OCI-LY7 (cell line): ENCODE measurements around the gene NDUFA6. TPM values are rescaled to one million over a fixed set of nuclear protein-coding genes. Genes with fewer than 3 reads are reported as not detected.
"Not testable (repeated sequence)": the region's sequence is repeated elsewhere in the genome, so short reads cannot be mapped to it uniquely, and the experiment has no call there.

Experiments used
- BruUV-seq: library from RNA; stranded (reverse); fragments of 400-500 nt; replicated peaks from 2 replicates; lab custom pipeline; 2021; lab: Mats Ljungman, UMichigan
- CTCF ChIA-PET: fragments of 300-600 bp; sonication (Branson Sonifier 250); formaldehyde crosslinking; loops from one replicate; lab custom pipeline; 2022; ENCODE audit warnings: antibody characterized with exemption; ENCODE audit not compliant: unreplicated experiment; lab: Charles Lee
- POLR2A ChIA-PET: fragments of 300-600 bp; sonication (Branson Sonifier 250); formaldehyde crosslinking; loops from one replicate; lab custom pipeline; 2022; ENCODE audit warnings: antibody characterized with exemption; lab: Charles Lee
- DNase-seq: peaks from one replicate; pipeline ENCODE4 v3.0.0-alpha.2; 2015; ENCODE audit warnings: low spot score
- H2AFZ ChIP-seq: fragments of 200-600 bp; sonication (generic), shearing (Covaris generic); 2 replicates; pipeline ENCODE4 v1.6.1; 2014; ENCODE audit warnings: mild to moderate bottlenecking, antibody characterized with exemption, low read length, moderate library complexity
- H3K27ac ChIP-seq: fragments of 200-600 bp; sonication (generic); 2 replicates; pipeline ENCODE4 v1.5.1; 2014; ENCODE audit warnings: mixed run types, low read depth, mild to moderate bottlenecking, moderate library complexity, low read length, inconsistent platforms; ENCODE audit not compliant: poor library complexity, severe bottlenecking
- H3K36me3 ChIP-seq: fragments of 200-600 bp; sonication (generic); 2 replicates; pipeline ENCODE4 v1.6.1; 2014; ENCODE audit warnings: mild to moderate bottlenecking, antibody characterized with exemption, low read length, moderate library complexity, mixed read lengths; ENCODE audit not compliant: insufficient read depth
- H3K4me1 ChIP-seq: fragments of 200-600 bp; sonication (generic); 2 replicates; pipeline ENCODE4 v1.5.1; 2014; ENCODE audit warnings: mild to moderate bottlenecking, low read length; ENCODE audit not compliant: insufficient read depth, poor library complexity, severe bottlenecking
- H3K4me2 ChIP-seq: fragments of 200-600 bp; sonication (generic); 2 replicates; pipeline ENCODE4 v1.6.1; 2014; ENCODE audit warnings: mild to moderate bottlenecking, low read length
- H3K4me3 ChIP-seq: fragments of 200-600 bp; sonication (generic); 2 replicates; pipeline ENCODE4 v1.5.1; 2014; ENCODE audit warnings: mild to moderate bottlenecking, low read depth, low read length; ENCODE audit not compliant: poor library complexity, severe bottlenecking
- H3K79me2 ChIP-seq: fragments of 200-600 bp; sonication (generic); 2 replicates; pipeline ENCODE4 v1.6.1; 2016; ENCODE audit warnings: low read depth, mild to moderate bottlenecking, low read length, moderate library complexity, mixed read lengths; ENCODE audit not compliant: insufficient read depth
- H3K9me2 ChIP-seq: fragments of 200-600 bp; sonication (generic); 2 replicates; pipeline ENCODE4 v1.6.1; 2016; ENCODE audit warnings: mild to moderate bottlenecking, low read length, mixed read lengths; ENCODE audit not compliant: insufficient read depth
- H3K9me3 ChIP-seq: fragments of 200-600 bp; sonication (generic); 2 replicates; pipeline ENCODE4 v1.6.1; 2014; ENCODE audit warnings: mild to moderate bottlenecking, mixed run types, low read length, mixed read lengths
- H4K20me1 ChIP-seq: fragments of 200-600 bp; sonication (generic); 2 replicates; pipeline ENCODE4 v1.6.1; 2014; ENCODE audit warnings: mild to moderate bottlenecking, antibody characterized with exemption, low read length, moderate library complexity, mixed read lengths; ENCODE audit not compliant: insufficient read depth
- EZH2phosphoT487 ChIP-seq: fragments of 200-600 bp; sonication (generic); IDR thresholded peaks from 2 replicates; pipeline ENCODE4 v1.6.1; 2018; ENCODE audit warnings: low read depth, borderline replicate concordance, mild to moderate bottlenecking, mixed run types, antibody characterized with exemption, low read length, moderate library complexity, mixed read lengths
- intact Hi-C: fragments of 100-400 bp; cut with micrococcal nuclease; formaldehyde crosslinking; loops from one replicate; pipeline ENCODE4 v1.10.0; 2022; ENCODE audit not compliant: unreplicated experiment
- total RNA-seq, 2 experiments: library from RNA; depleted of rRNA in 1 of 2; stranded (reverse); fragments of >200 nt in 1 of 2; shearing (Covaris generic) in 1 of 2; gene quantifications; 2 replicates each; pipeline ENCODE4 v1.2.3, GENCODE V29; 2014 to 2022
- TF ChIP-seq, protein P1 (sequence below): fragments of 200-600 bp; sonication (generic); conservative IDR thresholded peaks from 2 replicates; pipeline ENCODE4 v1.5.1; 2014; ENCODE audit warnings: mild to moderate bottlenecking, antibody characterized with exemption, low read length, moderate library complexity, mixed read lengths

NDUFA6 gene
- total RNA-seq, 2 experiments from 2014 or later: 49.8 to 63.8 TPM

DNA sequence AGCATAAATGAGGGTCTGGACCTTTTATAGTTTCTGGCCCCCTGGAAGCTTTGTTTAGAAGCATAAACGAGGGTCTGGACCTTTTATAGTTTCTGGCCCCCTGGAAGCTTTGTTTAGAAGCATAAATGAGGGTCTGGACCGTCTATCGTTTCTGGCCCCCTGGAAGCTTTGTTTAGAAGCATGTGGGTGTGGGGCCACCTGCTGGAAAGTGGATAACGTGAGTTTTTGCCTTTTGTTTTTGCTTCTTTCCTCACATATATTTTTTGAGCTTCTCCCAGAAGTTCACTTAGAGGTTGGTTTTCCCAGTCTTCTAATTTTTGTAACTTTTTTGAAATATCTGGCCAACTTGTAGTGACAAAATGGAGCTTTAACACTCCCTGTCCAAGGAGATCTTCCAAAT lies 22.2 kb upstream of the NDUFA6 start:
- H2AFZ ChIP-seq, H3K79me2 ChIP-seq, CTCF ChIA-PET, H3K9me2 ChIP-seq, H3K4me3 ChIP-seq, POLR2A ChIA-PET, BruUV-seq, H3K27ac ChIP-seq, H4K20me1 ChIP-seq, H3K4me1 ChIP-seq, H3K4me2 ChIP-seq: not testable (repeated sequence)
- Histone ChIP-seq H3K9me3 (peaks cover 23% of the 10 kb centered on the region), H3K36me3 (peaks cover 11% of the 10 kb centered on the region)
- DNase-seq: peak; percentile 43
- TF ChIP-seq, protein P1, sequence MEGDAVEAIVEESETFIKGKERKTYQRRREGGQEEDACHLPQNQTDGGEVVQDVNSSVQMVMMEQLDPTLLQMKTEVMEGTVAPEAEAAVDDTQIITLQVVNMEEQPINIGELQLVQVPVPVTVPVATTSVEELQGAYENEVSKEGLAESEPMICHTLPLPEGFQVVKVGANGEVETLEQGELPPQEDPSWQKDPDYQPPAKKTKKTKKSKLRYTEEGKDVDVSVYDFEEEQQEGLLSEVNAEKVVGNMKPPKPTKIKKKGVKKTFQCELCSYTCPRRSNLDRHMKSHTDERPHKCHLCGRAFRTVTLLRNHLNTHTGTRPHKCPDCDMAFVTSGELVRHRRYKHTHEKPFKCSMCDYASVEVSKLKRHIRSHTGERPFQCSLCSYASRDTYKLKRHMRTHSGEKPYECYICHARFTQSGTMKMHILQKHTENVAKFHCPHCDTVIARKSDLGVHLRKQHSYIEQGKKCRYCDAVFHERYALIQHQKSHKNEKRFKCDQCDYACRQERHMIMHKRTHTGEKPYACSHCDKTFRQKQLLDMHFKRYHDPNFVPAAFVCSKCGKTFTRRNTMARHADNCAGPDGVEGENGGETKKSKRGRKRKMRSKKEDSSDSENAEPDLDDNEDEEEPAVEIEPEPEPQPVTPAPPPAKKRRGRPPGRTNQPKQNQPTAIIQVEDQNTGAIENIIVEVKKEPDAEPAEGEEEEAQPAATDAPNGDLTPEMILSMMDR: peak; percentile 63
- intact Hi-C loops: loop anchor here (5.0 kb wide), 1 partner anchor 145 kb away; the partner anchor contains the start of gene SEPTIN3

DNA sequence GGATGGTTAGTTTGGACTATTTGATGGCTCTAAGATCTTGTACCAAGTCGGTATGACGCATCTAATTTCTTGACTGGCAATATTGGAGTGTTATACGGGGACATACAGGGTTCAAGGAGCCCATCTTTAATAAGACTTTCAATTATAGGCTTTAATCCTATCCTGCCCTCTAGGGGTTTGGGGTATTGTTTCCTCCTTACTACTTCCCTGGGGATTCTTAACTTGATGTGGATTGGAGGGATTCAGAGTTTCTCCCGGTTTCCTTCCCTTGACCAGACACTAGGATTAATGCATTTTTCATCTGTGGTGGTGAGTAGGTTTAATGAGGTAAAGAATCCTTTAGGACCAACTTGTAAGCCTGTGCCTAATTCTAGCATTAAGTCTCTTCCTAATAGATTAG lies 21.2 kb upstream of the NDUFA6 start:
- POLR2A ChIA-PET: interaction anchor here (0.6 kb wide), 1 partner anchor 81 kb away, joined by 3 read pairs; no protein-coding TSS in a partner anchor
- Histone ChIP-seq H3K36me3 (peaks cover 6% of the 10 kb centered on the region), H3K79me2 (no peaks in the 10 kb centered on the region), H3K4me1 (no peaks in the 10 kb centered on the region), H2AFZ (no peak overlapping the region), H3K4me2 (no peak overlapping the region), H4K20me1 (no peaks in the 10 kb centered on the region), H3K4me3 (no peak overlapping the region), H3K9me3 (peaks cover 17% of the 10 kb centered on the region), H3K9me2 (no peaks in the 10 kb centered on the region), H3K27ac (no peak overlapping the region)
- BruUV-seq: no TSS peak
- no peak for TF ChIP-seq EZH2phosphoT487
- TF ChIP-seq, protein P1: no peak
- intact Hi-C loops: loop anchor here (5.0 kb wide), 1 partner anchor 144 kb away; the partner anchor contains the start of gene SEPTIN3
- DNase-seq: no peak
- CTCF ChIA-PET: no interaction called here

DNA sequence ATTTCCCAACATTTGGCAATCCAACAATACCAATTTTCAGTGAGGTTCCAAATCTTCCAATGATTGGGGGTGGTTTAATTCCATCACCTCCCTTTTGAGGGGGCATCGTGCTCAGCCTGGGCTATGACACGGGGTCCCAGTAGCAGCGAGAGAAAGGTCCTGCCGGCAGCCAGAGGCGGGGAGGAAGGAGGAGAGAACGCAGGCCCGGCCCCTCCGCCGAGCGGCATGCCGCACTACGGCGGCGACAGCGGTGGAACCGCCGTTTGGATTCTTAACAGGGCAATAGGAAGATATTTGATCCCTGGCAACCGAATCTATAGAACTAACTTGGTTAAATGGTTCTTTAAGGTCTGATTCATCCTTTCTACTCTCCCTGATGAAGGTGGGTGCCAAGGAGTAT lies 18.3 kb upstream of the NDUFA6 start:
- H3K4me3 ChIP-seq: no peak overlapping the region
- no peaks in the 10 kb centered on the region for H3K4me1 ChIP-seq
- POLR2A ChIA-PET: no interaction called here
- peaks cover 20% of the 10 kb centered on the region for H3K9me3 ChIP-seq
- H2AFZ ChIP-seq: no peak overlapping the region
- CTCF ChIA-PET: no interaction called here
- H4K20me1 ChIP-seq: no peaks in the 10 kb centered on the region
- no peak for DNase-seq
- no peaks in the 10 kb centered on the region for H3K79me2 ChIP-seq
- TF ChIP-seq, protein P1: no peak
- TF ChIP-seq EZH2phosphoT487: no peak
- no peak overlapping the region for H3K27ac ChIP-seq
- H3K36me3 ChIP-seq: peaks cover 10% of the 10 kb centered on the region; the same call in 1 of the 2 replicates
- H3K9me2 ChIP-seq: no peaks in the 10 kb centered on the region
- intact Hi-C loops: no loop called here
- BruUV-seq: no TSS peak
- no peak overlapping the region for H3K4me2 ChIP-seq

DNA sequence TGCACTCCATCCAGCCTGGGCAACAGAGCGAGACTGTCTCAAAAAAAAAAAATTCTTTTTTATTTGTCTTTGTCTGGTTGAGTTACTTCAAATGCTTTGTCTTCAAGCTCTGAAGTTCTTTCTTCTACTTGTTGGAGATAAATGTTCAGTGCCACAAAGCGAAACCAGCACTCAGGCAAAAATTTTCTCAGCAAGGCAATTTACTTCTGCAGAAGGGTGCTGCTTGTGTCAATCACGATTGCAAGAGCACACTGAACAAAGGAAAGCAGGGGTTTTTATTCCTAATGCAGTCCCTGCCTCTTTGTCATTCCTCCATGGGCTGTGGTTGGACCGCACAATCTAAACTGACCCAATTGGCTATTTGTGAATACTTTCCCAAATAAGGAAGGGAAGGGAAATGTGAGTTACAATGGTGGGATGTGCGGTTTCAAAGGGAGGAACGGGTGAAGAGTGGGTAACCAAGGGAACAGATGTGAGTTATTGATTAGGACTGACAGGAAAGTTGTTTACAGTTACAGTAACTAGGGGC lies 13.8 kb upstream of the NDUFA6 start:
- H2AFZ ChIP-seq, intact Hi-C loops, H4K20me1 ChIP-seq, BruUV-seq, DNase-seq, POLR2A ChIA-PET, H3K4me1 ChIP-seq, H3K27ac ChIP-seq, H3K36me3 ChIP-seq, H3K4me3 ChIP-seq, H3K4me2 ChIP-seq, CTCF ChIA-PET, H3K9me2 ChIP-seq, H3K79me2 ChIP-seq: not testable (repeated sequence)
- H3K9me3 ChIP-seq: peaks cover 39% of the 10 kb centered on the region
